Adrenal gland (tissue), 12 donors: ENCODE measurements around the gene PRKAB2. TPM values are rescaled to one million over a fixed set of nuclear protein-coding genes. Genes with fewer than 3 reads are reported as not detected.
"Not testable (repeated sequence)": the region's sequence is repeated elsewhere in the genome, so short reads cannot be mapped to it uniquely, and the experiment has no call there.

Experiments used
- DNase-seq, 7 donors: peaks; one replicate each; pipeline ENCODE4 v3.0.0-alpha.2; 2019 to 2020
- H3K27ac ChIP-seq, 5 donors: fragments of 200-600 bp; sonication (generic) in 4 of 5; 1 replicate in 3 of 5; 2 replicates in 2 of 5; pipeline versions ENCODE4 v1.5.1 to v1.8.0; 2016 to 2020; ENCODE audit warnings: mild to moderate bottlenecking in 1 of 5
- H3K27me3 ChIP-seq: fragments of 200-600 bp; 2 replicates; pipeline ENCODE4 v1.8.0; 2021
- H3K36me3 ChIP-seq, 2 donors: fragments of 200-600 bp; replicated peaks in 1 of 2; 1 replicate in 1 of 2; 2 replicates in 1 of 2; pipeline versions ENCODE4 v1.5.1 to v1.8.0; 2018 to 2022
- H3K4me1 ChIP-seq, 2 donors: fragments of 200-600 bp; replicated peaks in 1 of 2; 1 replicate in 1 of 2; 2 replicates in 1 of 2; pipeline versions ENCODE4 v1.5.1 to v1.8.0; 2018 to 2021
- H3K4me3 ChIP-seq, 4 donors: fragments of 200-600 bp; sonication (generic) in 3 of 4; one replicate each; pipeline ENCODE4 v1.5.1; 2016 to 2018
- H3K9me3 ChIP-seq, 3 donors: fragments of 200-600 bp; sonication (generic) in 1 of 3; replicated peaks in 1 of 3; 1 replicate in 2 of 3; 2 replicates in 1 of 3; pipeline versions ENCODE4 v1.5.1 to v1.8.0; 2016 to 2021
- CTCF ChIP-seq, 6 experiments: fragments of 450-650 bp in 4 of 6; fragments of 200-600 bp in 2 of 6; sonication (generic) in 1 of 6; IDR thresholded peaks; 1 replicate in 5 of 6; 2 replicates in 1 of 6; pipeline versions ENCODE4 v1.5.1 to v1.8.0; 2016 to 2021; ENCODE audit warnings: antibody characterized with exemption in 6 of 6, mild to moderate bottlenecking in 2 of 6, moderate library complexity in 1 of 6
- POLR2A ChIP-seq, 2 donors: fragments of 450-650 bp; IDR thresholded peaks; one replicate each; pipeline ENCODE4 v1.6.1; 2017; ENCODE audit warnings: antibody characterized with exemption in 2 of 2, mild to moderate bottlenecking in 2 of 2, moderate library complexity in 1 of 2
- WGBS, 4 donors: extraction: QIAGEN DNeasy Blood & Tissue Kit in 2 of 4; methylation state at CpG; one replicate each; pipeline versions ENCODE4 v1.1.5 to v1.1.7; 2013 to 2017; 5-methylcytosine and 5-hydroxymethylcytosine counted together
- intact Hi-C, 2 donors: fragments of 100-400 bp; cut with DNase I; formaldehyde crosslinking; loops; one replicate each; pipeline versions ENCODE4 v1.14.1 to v1.15.0; 2022 to 2023
- polyA plus RNA-seq, 3 donors: library from polyadenylated mRNA; stranded (reverse); fragments of 200-250 nt in 2 of 3; fragments of 350-450 nt in 1 of 3; fragmentation: Illumina TruSeq in 1 of 3; extraction: RNeasy Lipid Tissue Mini Kit (QIAGEN cat#74804) in 1 of 3; gene quantifications; one replicate each; pipeline ENCODE4 v1.2.3, GENCODE V29; 2013 to 2014
- total RNA-seq, 9 donors: library from RNA; depleted of rRNA in 4 of 9; stranded (reverse); fragments of >200 nt in 4 of 9; fragments of 120-200 nt in 1 of 9; fragmentation: NEBNext Ultra II Directional in 1 of 9; extraction: Animal tissue kit (Norgen Biotek cat#: 25700) in 1 of 9; gene quantifications; one replicate each; pipeline versions ENCODE4 v1.1.0 to v1.2.4, GENCODE V29; 2013 to 2023
- donor health status: healthy with polysubstance abuse.
- donor health status: Bipolar disorder and iron deficiency.
- donor health status: DM: yes; HTN: yes; CAD: no.
- donor health status: DM: no; HTN: no; CAD: no.
- donor health status: DM: no; HTN: no; CAD: no.
- donor health status: DM: yes; HTN: yes; CAD: no.

Gene PRKAB2
- total and polyA plus RNA-seq, 12 donors = 4.3 to 53.8 (median 14.4) TPM

- Histone ChIP-seq H3K27me3 (no peaks in the 10 kb centered on the region), H3K4me1 (no peaks in the 10 kb centered on the region), H3K4me3 (no peak overlapping the region), H3K27ac (no peak overlapping the region), H3K9me3 (peaks cover 0 to 5% (median 0%) of the 10 kb centered on the region in 3 donors), H3K36me3 (no peaks in the 10 kb centered on the region)
- DNase-seq = no peak
- intact Hi-C loops = no loop called here
- 74 to 82% (median 78%) methylated on average over 2 of the region's 2 CpGs for WGBS, 4 donors
- TF ChIP-seq POLR2A (IDR thresholded peaks at IDR 0.05) (no peak), CTCF (IDR thresholded peaks at IDR 0.05) (no peak)
Measured at GRCh38 chr1:147142886-147143285, 29.4 kb downstream of the PRKAB2 start.

- H3K9me3 ChIP-seq, H3K27ac ChIP-seq, H3K36me3 ChIP-seq, H3K4me3 ChIP-seq, intact Hi-C loops, H3K27me3 ChIP-seq, H3K4me1 ChIP-seq, DNase-seq: not testable (repeated sequence)
- 70 to 100% (median 79%) methylated on average over 1 of the region's 1 CpG for WGBS, 4 donors
Measured at GRCh38 chr1:147130721-147131120, 41.5 kb downstream of the PRKAB2 start.

- TF ChIP-seq POLR2A (IDR thresholded peaks at IDR 0.05) (no peak), CTCF (IDR thresholded peaks at IDR 0.05) (no peak)
- Histone ChIP-seq H3K27ac (no peak overlapping the region), H3K9me3 (no peaks in the 10 kb centered on the region), H3K27me3 (peaks cover 5% of the 10 kb centered on the region), H3K4me1 (no peaks in the 10 kb centered on the region), H3K4me3 (no peak overlapping the region), H3K36me3 (no peaks in the 10 kb centered on the region)
- intact Hi-C loops = no loop called here
- 81 to 90% (median 84%) methylated on average over 3 of the region's 3 CpGs for WGBS, 4 donors
- no peak for DNase-seq
Measured at GRCh38 chr1:147129116-147129873, 43.0 kb downstream of the PRKAB2 start.

GRCh38 chr1:147124266-147124665 lies 48.0 kb downstream of the PRKAB2 start:
- no peak overlapping the region for H3K27ac ChIP-seq
- no peaks in the 10 kb centered on the region for H3K9me3 ChIP-seq
- no peaks in the 10 kb centered on the region for H3K4me1 ChIP-seq
- WGBS, 4 donors = 73 to 95% (median 82%) methylated on average over 1 to 2 of the region's 2 CpGs
- H3K4me3 ChIP-seq = no peak overlapping the region
- no peak for TF ChIP-seq CTCF (IDR thresholded peaks at IDR 0.05)
- no peak for TF ChIP-seq POLR2A (IDR thresholded peaks at IDR 0.05)
- intact Hi-C loops = no loop called here
- peaks cover 5% of the 10 kb centered on the region for H3K27me3 ChIP-seq
- no peaks in the 10 kb centered on the region for H3K36me3 ChIP-seq
- DNase-seq = no peak

GRCh38 chr1:147117109-147117508 lies 55.2 kb downstream of the PRKAB2 start:
- Histone ChIP-seq H3K27me3 (no peaks in the 10 kb centered on the region), H3K36me3 (no peaks in the 10 kb centered on the region), H3K4me3 (no peak overlapping the region), H3K4me1 (no peaks in the 10 kb centered on the region), H3K9me3 (no peaks in the 10 kb centered on the region), H3K27ac (no peak overlapping the region)
- WGBS, 4 donors = 26 to 62% (median 54%) methylated on average over 1 of the region's 1 CpG
- TF ChIP-seq POLR2A (IDR thresholded peaks at IDR 0.05) = no peak
- intact Hi-C loops = no loop called here
- DNase-seq = no peak
